Type B pancreatic cell (in vitro differentiated cells): ENCODE results near the gene DEPDC1B. TPM values are rescaled to one million over a fixed set of nuclear protein-coding genes. Genes with fewer than 3 reads are reported as not detected.
A peak's percentile ranks its signal among the peaks of the same experiment; 100 is the strongest.

ENCODE experiments used
- DNase-seq: peaks from one replicate; pipeline ENCODE4 v3.0.0; 2021; ENCODE audit warnings: mixed read lengths; ENCODE audit not compliant: unreplicated experiment; ENCODE audit errors: extremely low spot score
- H3K27ac Mint-ChIP-seq: 2 replicates; pipeline ENCODE4 v1.8.0; 2021; ENCODE audit warnings: mild to moderate bottlenecking, mixed read lengths
- H3K27me3 Mint-ChIP-seq: 2 replicates; pipeline ENCODE4 v1.8.0; 2021; ENCODE audit warnings: mixed read lengths
- H3K36me3 Mint-ChIP-seq: 2 replicates; pipeline ENCODE4 v1.8.0; 2021; ENCODE audit warnings: mixed read lengths
- H3K4me1 Mint-ChIP-seq: one replicate; pipeline ENCODE4 v1.8.0; 2021; ENCODE audit warnings: mixed read lengths; ENCODE audit not compliant: unreplicated experiment
- H3K4me3 Mint-ChIP-seq: 2 replicates; pipeline ENCODE4 v1.8.0; 2021; ENCODE audit warnings: mild to moderate bottlenecking, mixed read lengths
- H3K9me3 Mint-ChIP-seq: 2 replicates; pipeline ENCODE4 v1.8.0; 2021; ENCODE audit warnings: mixed read lengths
- total RNA-seq: library from RNA; stranded (reverse); gene quantifications from 2 replicates; pipeline ENCODE4 v1.2.1, GENCODE V29; 2021; ENCODE audit warnings: low replicate concordance
- TF ChIP-seq, protein P1 (sequence below): fragments of 200-600 bp; sonication (generic); conservative IDR thresholded peaks from 2 replicates; pipeline ENCODE4 v1.5.0; 2021; ENCODE audit warnings: antibody characterized with exemption, mild to moderate bottlenecking

The DEPDC1B gene
- total RNA-seq, 1 donor from 2014 or later, result 29.1 TPM

DNA sequence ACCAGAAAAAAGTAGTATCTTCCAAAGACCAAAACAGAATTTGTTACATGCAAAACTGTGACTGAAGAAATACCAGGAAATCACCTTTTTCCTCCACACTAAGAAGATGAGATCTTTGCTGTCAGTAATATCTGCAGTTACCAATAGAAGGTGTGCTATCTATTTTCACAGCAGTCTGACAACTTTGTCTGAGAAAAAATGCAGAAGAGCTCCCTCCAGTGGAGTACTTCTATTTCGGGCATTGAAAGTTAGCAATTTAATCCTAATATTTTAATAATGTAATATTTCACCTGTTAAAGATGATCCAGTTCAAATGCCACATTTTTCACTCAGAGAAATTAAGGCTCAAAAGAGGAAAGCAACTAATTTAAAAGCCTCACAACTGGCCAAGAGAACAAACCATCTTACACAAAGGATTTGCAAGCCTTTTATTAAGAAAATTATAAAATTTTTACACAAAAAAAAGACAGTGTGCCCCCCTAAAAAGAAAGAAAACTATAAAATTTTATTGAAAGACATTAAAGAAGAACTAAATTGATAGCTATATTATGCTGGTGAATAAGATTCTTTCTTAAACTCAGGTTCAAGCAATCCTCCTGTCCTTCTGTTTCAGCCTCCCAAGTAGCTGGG lies 50.6 kb downstream of the DEPDC1B start:
- TF ChIP-seq, protein P1, sequence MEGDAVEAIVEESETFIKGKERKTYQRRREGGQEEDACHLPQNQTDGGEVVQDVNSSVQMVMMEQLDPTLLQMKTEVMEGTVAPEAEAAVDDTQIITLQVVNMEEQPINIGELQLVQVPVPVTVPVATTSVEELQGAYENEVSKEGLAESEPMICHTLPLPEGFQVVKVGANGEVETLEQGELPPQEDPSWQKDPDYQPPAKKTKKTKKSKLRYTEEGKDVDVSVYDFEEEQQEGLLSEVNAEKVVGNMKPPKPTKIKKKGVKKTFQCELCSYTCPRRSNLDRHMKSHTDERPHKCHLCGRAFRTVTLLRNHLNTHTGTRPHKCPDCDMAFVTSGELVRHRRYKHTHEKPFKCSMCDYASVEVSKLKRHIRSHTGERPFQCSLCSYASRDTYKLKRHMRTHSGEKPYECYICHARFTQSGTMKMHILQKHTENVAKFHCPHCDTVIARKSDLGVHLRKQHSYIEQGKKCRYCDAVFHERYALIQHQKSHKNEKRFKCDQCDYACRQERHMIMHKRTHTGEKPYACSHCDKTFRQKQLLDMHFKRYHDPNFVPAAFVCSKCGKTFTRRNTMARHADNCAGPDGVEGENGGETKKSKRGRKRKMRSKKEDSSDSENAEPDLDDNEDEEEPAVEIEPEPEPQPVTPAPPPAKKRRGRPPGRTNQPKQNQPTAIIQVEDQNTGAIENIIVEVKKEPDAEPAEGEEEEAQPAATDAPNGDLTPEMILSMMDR, result peak; percentile 75
- H3K4me3 Mint-ChIP-seq, result no peak overlapping the region
- H3K9me3 Mint-ChIP-seq, result peaks cover under 1% of the 10 kb centered on the region
- no peak for DNase-seq
- no peak overlapping the region for H3K27ac Mint-ChIP-seq
- H3K36me3 Mint-ChIP-seq, result peaks cover 10% of the 10 kb centered on the region
- no peaks in the 10 kb centered on the region for H3K27me3 Mint-ChIP-seq
- H3K4me1 Mint-ChIP-seq, result no peaks in the 10 kb centered on the region

GRCh38 chr5:60648175-60648574 lies 51.8 kb downstream of the DEPDC1B start:
- no peaks in the 10 kb centered on the region for H3K27me3 Mint-ChIP-seq
- peaks cover 10% of the 10 kb centered on the region for H3K36me3 Mint-ChIP-seq
- TF ChIP-seq, protein P1, result no peak
- no peak for DNase-seq
- no peaks in the 10 kb centered on the region for H3K4me1 Mint-ChIP-seq
- H3K9me3 Mint-ChIP-seq, result no peaks in the 10 kb centered on the region
- no peak overlapping the region for H3K4me3 Mint-ChIP-seq
- no peak overlapping the region for H3K27ac Mint-ChIP-seq

DNA sequence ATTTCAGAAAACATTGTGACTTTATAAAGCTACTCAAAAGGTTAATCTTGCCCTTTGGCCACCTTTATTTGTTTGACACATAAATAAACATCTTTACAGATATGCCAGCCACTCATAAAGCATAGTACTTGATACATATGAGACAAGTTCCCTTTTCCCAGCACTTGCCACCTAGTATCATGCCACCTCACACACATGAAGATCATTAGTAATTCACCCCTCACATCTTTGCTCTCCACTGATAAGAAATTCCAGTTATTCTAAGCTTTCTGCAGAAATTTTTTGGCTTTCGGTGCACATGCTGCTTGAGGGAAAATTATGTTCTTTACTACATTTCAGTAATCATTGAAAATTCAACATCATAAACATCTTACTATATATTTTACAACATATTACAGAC lies 59.1 kb downstream of the DEPDC1B start:
- no peaks in the 10 kb centered on the region for H3K27me3 Mint-ChIP-seq
- peaks cover 31% of the 10 kb centered on the region for H3K36me3 Mint-ChIP-seq
- no peak overlapping the region for H3K4me3 Mint-ChIP-seq
- TF ChIP-seq, protein P1, result no peak
- H3K4me1 Mint-ChIP-seq, result no peaks in the 10 kb centered on the region
- no peaks in the 10 kb centered on the region for H3K9me3 Mint-ChIP-seq
- no peak overlapping the region for H3K27ac Mint-ChIP-seq
- no peak for DNase-seq

GRCh38 chr5:60639544-60639943 lies 60.4 kb downstream of the DEPDC1B start:
- no peak for DNase-seq
- Mint-ChIP-seq H3K27me3 (no peaks in the 10 kb centered on the region), H3K36me3 (peaks cover 30% of the 10 kb centered on the region), H3K9me3 (no peaks in the 10 kb centered on the region), H3K27ac (no peak overlapping the region), H3K4me3 (no peak overlapping the region), H3K4me1 (no peaks in the 10 kb centered on the region)
- TF ChIP-seq, protein P1, result no peak

GRCh38 chr5:60638300-60638699 lies 61.7 kb downstream of the DEPDC1B start:
- H3K9me3 Mint-ChIP-seq, result no peaks in the 10 kb centered on the region
- no peaks in the 10 kb centered on the region for H3K4me1 Mint-ChIP-seq
- peaks cover 33% of the 10 kb centered on the region for H3K36me3 Mint-ChIP-seq
- TF ChIP-seq, protein P1, result no peak
- H3K4me3 Mint-ChIP-seq, result no peak overlapping the region
- H3K27ac Mint-ChIP-seq, result no peak overlapping the region
- no peaks in the 10 kb centered on the region for H3K27me3 Mint-ChIP-seq
- no peak for DNase-seq
